ENCODE data around the gene TAF15. TPM values are rescaled to one million over a fixed set of nuclear protein-coding genes. Genes with fewer than 3 reads are reported as not detected.

TAF15 gene
- total RNA-seq, 5 donors from 2014 or later (not counting 1 experiment from before 2014, with no cell fraction given) = 186 to 228 (median 201) TPM

DNA sequence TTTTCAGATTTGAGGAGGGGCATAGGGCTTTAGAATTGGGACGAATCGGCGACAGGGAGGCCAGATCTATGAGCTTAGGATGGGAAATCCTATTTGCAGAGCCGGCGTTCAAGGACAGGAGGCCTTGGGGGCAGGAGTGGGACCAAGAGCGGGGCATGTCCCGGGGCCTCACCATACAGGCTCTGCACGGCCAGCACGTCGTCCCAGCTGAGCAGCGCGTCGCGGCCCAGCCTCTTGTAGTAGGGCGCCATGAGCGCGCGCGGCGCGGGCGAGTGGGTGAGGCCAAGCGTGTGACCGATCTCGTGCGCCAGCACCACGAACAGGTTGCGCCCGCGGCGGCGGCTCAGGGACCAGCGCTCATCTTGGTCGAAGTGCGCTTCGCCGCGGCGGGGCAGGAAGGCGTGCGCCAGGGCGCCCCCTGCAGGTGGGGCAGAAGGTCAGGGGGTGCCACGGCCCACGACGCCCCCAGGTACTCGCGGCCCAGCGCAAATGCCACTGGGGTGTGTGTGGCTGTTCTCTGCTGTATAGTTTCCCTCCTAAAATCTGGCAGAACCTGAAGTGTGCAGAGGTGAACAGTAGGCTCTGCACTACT lies 39.3 kb upstream of the TAF15 start:
- POLR2A ChIA-PET = no interaction called here

DNA sequence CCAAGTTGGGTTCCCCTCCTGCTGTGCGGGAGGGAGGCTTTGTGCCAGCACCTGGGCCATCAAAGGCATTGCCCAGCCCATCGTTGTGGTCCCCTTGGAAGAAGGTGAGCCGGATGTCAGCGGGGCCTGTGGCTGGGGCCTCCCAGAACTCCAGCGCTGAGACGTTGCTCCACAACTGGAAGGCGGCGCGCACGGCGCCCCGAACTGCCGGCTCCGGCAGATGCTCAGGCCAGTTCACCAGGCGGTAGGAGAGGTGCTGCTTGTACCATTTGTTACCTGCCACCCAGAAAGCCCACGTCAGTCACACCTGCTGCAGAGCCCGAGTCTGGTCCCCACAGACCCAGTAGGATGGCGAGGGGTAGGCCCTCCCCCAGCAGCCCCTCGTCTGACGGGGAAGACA lies 36.2 kb upstream of the TAF15 start:
- no peaks in the 10 kb centered on the region for H3K4me1 ChIP-seq (ENCODE audit: control insufficient read depth in 1 of 2, extremely low read depth in 1 of 2, insufficient read depth in 2 of 2, low read length in 2 of 2)
- CTCF ChIA-PET = no interaction called here
- Mint-ChIP-seq H3K4me3 (no peak overlapping the region), H3K9me3 (no peaks in the 10 kb centered on the region), H3K27me3 (peaks cover 3 to 9% of the 10 kb centered on the region in 2 donors), H3K36me3 (no peaks in the 10 kb centered on the region), H3K4me1 (no peaks in the 10 kb centered on the region), H3K27ac (no peak overlapping the region)
- no peak overlapping the region for H3K27ac ChIP-seq (ENCODE audit: low read length)
- POLR2A ChIA-PET = no interaction called here
- H3K9me3 ChIP-seq = no peaks in the 10 kb centered on the region
- DNase-seq = no peak
- 67% methylated on average over 20 of the region's 20 CpGs for WGBS (ENCODE audit: insufficient coverage)
- peaks cover 0 to 30% of the 10 kb centered on the region in 2 experiments for H3K27me3 ChIP-seq (replicated peaks in 1 of 2; ENCODE audit: control insufficient read depth in 2 of 2, extremely low read depth in 1 of 2, insufficient read depth in 2 of 2, low read length in 1 of 2)
- ATAC-seq (replicated peaks in 1 of 4) = no peak
- H3K36me3 ChIP-seq (ENCODE audit: control insufficient read depth in 2 of 2, extremely low read depth in 1 of 2, insufficient read depth in 1 of 2, low read length in 1 of 2) = no peaks in the 10 kb centered on the region
- no peak overlapping the region for H3K4me3 ChIP-seq (ENCODE audit: control insufficient read depth in 1 of 2, extremely low read depth in 1 of 2, low read length in 1 of 2)

More for the DNA sequence above, 39.3 kb upstream of the TAF15 start:
- Mint-ChIP-seq H3K36me3 (no peaks in the 10 kb centered on the region), H3K4me1 (peaks cover under 1 to 4% (median 3%) of the 10 kb centered on the region in 3 donors), H3K9me3 (no peaks in the 10 kb centered on the region), H3K27me3 (peaks cover 3 to 13% of the 10 kb centered on the region in 2 donors), H3K27ac (no peak overlapping the region), H3K4me3 (no peak overlapping the region)
- no peak overlapping the region for H3K4me3 ChIP-seq (ENCODE audit: control insufficient read depth in 1 of 2, extremely low read depth in 1 of 2, low read length in 1 of 2)
- no peaks in the 10 kb centered on the region for H3K36me3 ChIP-seq (ENCODE audit: control insufficient read depth in 2 of 2, extremely low read depth in 1 of 2, insufficient read depth in 1 of 2, low read length in 1 of 2)
- peaks cover 0 to 4% of the 10 kb centered on the region in 2 experiments for H3K4me1 ChIP-seq (ENCODE audit: control insufficient read depth in 1 of 2, extremely low read depth in 1 of 2, insufficient read depth in 2 of 2, low read length in 2 of 2)
- ATAC-seq (replicated peaks in 1 of 4) (no peak), DNase-seq (no peak)
- H3K9me3 ChIP-seq = no peaks in the 10 kb centered on the region
- whole genome bisulfite sequencing (ENCODE audit: insufficient coverage) = 96% methylated on average over 39 of the region's 48 CpGs
- H3K27me3 ChIP-seq (replicated peaks in 1 of 2; ENCODE audit: control insufficient read depth in 2 of 2, extremely low read depth in 1 of 2, insufficient read depth in 2 of 2, low read length in 1 of 2) = peaks cover 0 to 23% of the 10 kb centered on the region in 2 experiments
- H3K27ac ChIP-seq (ENCODE audit: low read length) = no peak overlapping the region
- CTCF ChIA-PET = interaction anchor here (0.6 to 1.0 kb wide), 3 partner anchors 23 to 101 kb away, joined by 3 to 6 read pairs (median 3); partner anchors contain the start of gene TAF15 (in 1 of the 2)

DNA sequence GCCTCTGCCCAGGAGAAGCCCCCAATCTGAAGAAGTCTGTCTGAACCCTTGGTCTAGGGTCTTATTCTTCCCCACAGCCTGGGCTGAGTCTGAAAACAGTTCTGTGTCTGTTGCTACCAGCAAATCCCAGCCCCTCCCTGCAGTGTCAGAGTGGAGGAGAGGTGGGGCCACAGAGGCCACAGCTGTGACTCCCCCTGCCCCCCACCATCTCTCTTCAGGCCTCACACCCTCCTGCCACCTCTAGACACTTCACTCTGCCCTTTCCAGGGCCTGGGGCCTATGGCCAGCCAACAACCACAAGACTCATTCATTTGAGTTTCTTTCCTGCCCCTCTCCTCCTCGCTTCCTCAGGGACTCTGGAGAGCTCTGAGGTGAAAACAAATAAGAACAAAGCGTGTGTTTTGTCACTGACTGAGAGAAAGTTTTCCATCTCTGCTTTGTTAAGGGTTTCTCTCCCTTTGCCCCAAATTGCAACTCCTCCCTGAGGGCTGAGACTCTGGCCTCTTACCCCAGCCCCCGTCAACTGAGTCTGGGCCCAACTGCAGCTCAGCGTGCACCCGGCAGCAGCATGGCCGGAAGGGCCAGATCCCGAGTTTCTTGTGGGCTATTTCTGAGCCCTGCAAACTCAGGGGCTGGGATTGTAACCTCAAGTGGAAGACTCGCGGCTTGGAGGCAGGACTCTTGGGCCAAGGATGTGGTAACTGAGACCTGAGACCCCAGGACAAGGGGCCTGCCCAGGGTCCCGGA lies 35.4 kb upstream of the TAF15 start:
- Histone ChIP-seq H3K27ac (ENCODE audit: low read length) (no peak overlapping the region), H3K27me3 (replicated peaks in 1 of 2; ENCODE audit: control insufficient read depth in 2 of 2, extremely low read depth in 1 of 2, insufficient read depth in 2 of 2, low read length in 1 of 2) (peaks cover 0 to 31% of the 10 kb centered on the region in 2 experiments), H3K9me3 (no peaks in the 10 kb centered on the region), H3K36me3 (ENCODE audit: control insufficient read depth in 2 of 2, extremely low read depth in 1 of 2, insufficient read depth in 1 of 2, low read length in 1 of 2) (no peaks in the 10 kb centered on the region), H3K4me1 (ENCODE audit: control insufficient read depth in 1 of 2, extremely low read depth in 1 of 2, insufficient read depth in 2 of 2, low read length in 2 of 2) (no peaks in the 10 kb centered on the region), H3K4me3 (ENCODE audit: control insufficient read depth in 1 of 2, extremely low read depth in 1 of 2, low read length in 1 of 2) (no peak overlapping the region)
- no peak for ATAC-seq (replicated peaks in 1 of 4)
- ChIA-PET CTCF (interaction anchor here in 1 of 2 donors (0.6 kb wide), 1 partner anchor 184 kb away, joined by 9 read pairs; no protein-coding TSS in a partner anchor), POLR2A (no interaction called here)
- WGBS (ENCODE audit: insufficient coverage) = 82% methylated on average over 7 of the region's 10 CpGs
- Mint-ChIP-seq H3K27me3 (peaks cover 3 to 14% of the 10 kb centered on the region in 2 donors), H3K4me1 (no peaks in the 10 kb centered on the region), H3K4me3 (no peak overlapping the region), H3K9me3 (no peaks in the 10 kb centered on the region), H3K36me3 (no peaks in the 10 kb centered on the region), H3K27ac (peak overlapping the region; percentile 8 to 57)
- no peak for DNase-seq

DNA sequence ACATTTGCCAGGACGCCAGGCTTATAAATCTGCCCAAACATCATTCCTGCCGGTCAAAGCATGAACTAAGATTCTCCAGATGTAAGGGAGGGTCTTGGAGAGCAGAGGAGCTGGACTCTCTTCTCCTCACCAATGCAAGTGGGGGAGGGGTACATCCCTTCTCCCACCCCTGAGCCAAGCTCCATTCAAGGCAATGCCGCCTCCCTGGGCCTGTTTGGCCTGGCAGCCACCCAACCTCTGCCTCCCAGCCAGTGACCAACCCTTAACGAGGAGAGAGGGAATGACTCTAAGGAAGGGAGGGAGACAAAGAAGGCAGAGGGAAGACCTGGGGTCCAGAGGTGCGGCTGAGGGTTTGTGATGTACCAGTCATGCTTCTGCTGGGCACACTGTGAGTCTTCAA lies 34.8 kb upstream of the TAF15 start:
- no peaks in the 10 kb centered on the region for H3K9me3 ChIP-seq
- Mint-ChIP-seq H3K36me3 (no peaks in the 10 kb centered on the region), H3K4me3 (no peak overlapping the region), H3K4me1 (no peaks in the 10 kb centered on the region), H3K27ac (no peak overlapping the region), H3K27me3 (peaks cover 0 to 15% of the 10 kb centered on the region in 2 donors), H3K9me3 (no peaks in the 10 kb centered on the region)
- ChIA-PET CTCF (interaction anchor here in 1 of 2 donors (0.6 kb wide), 1 partner anchor 185 kb away, joined by 9 read pairs; no protein-coding TSS in a partner anchor), POLR2A (no interaction called here)
- peaks cover 0 to 33% of the 10 kb centered on the region in 2 experiments for H3K27me3 ChIP-seq (replicated peaks in 1 of 2; ENCODE audit: control insufficient read depth in 2 of 2, extremely low read depth in 1 of 2, insufficient read depth in 2 of 2, low read length in 1 of 2)
- 43% methylated on average over 1 of the region's 5 CpGs for WGBS (ENCODE audit: insufficient coverage)
- no peak for DNase-seq
- no peaks in the 10 kb centered on the region for H3K36me3 ChIP-seq (ENCODE audit: control insufficient read depth in 2 of 2, extremely low read depth in 1 of 2, insufficient read depth in 1 of 2, low read length in 1 of 2)
- no peaks in the 10 kb centered on the region for H3K4me1 ChIP-seq (ENCODE audit: control insufficient read depth in 1 of 2, extremely low read depth in 1 of 2, insufficient read depth in 2 of 2, low read length in 2 of 2)
- no peak overlapping the region for H3K4me3 ChIP-seq (ENCODE audit: control insufficient read depth in 1 of 2, extremely low read depth in 1 of 2, low read length in 1 of 2)
- ATAC-seq (replicated peaks in 1 of 4) = no peak
- H3K27ac ChIP-seq (ENCODE audit: low read length) = no peak overlapping the region

DNA sequence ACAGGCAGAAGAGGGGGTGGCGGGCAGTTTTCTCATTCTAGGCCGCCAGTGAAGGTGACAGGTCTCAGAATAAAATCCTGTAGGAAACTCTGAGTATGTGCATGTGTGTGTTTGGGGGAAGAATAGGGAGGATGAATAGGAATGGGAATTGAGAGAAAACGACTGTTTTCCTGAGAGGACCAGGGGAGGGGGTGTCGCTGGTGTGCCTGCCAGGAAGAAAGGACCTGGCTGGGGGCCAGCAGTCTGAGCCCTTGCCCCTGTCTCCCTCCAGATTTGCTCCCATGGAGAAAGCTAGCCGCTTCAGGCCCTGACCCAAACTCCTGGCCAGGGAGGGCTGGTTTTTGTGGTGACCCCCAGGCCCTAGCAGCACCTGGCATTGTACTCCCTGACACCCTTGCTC lies 34.2 kb upstream of the TAF15 start:
- WGBS (ENCODE audit: insufficient coverage) = 89% methylated on average over 4 of the region's 5 CpGs
- DNase-seq (no peak), ATAC-seq (replicated peaks in 1 of 4) (no peak)
- H3K36me3 ChIP-seq (ENCODE audit: control insufficient read depth in 2 of 2, extremely low read depth in 1 of 2, insufficient read depth in 1 of 2, low read length in 1 of 2) = no peaks in the 10 kb centered on the region
- peaks cover 0 to 15% of the 10 kb centered on the region in 2 donors for H3K27me3 Mint-ChIP-seq
- no peak overlapping the region for H3K27ac ChIP-seq (ENCODE audit: low read length)
- no peak overlapping the region for H3K4me3 ChIP-seq (ENCODE audit: control insufficient read depth in 1 of 2, extremely low read depth in 1 of 2, low read length in 1 of 2)
- H3K4me1 Mint-ChIP-seq = no peaks in the 10 kb centered on the region
- H3K27me3 ChIP-seq (replicated peaks in 1 of 2; ENCODE audit: control insufficient read depth in 2 of 2, extremely low read depth in 1 of 2, insufficient read depth in 2 of 2, low read length in 1 of 2) = peaks cover 0 to 31% of the 10 kb centered on the region in 2 experiments
- POLR2A ChIA-PET = no interaction called here
- CTCF ChIA-PET = no interaction called here
- peak overlapping the region in 1 of 2 donors; percentile 36 for H3K27ac Mint-ChIP-seq
- H3K4me3 Mint-ChIP-seq = no peak overlapping the region
- no peaks in the 10 kb centered on the region for H3K9me3 ChIP-seq
- no peaks in the 10 kb centered on the region for H3K9me3 Mint-ChIP-seq
- H3K4me1 ChIP-seq (ENCODE audit: control insufficient read depth in 1 of 2, extremely low read depth in 1 of 2, insufficient read depth in 2 of 2, low read length in 2 of 2) = no peaks in the 10 kb centered on the region
- H3K36me3 Mint-ChIP-seq = no peaks in the 10 kb centered on the region

DNA sequence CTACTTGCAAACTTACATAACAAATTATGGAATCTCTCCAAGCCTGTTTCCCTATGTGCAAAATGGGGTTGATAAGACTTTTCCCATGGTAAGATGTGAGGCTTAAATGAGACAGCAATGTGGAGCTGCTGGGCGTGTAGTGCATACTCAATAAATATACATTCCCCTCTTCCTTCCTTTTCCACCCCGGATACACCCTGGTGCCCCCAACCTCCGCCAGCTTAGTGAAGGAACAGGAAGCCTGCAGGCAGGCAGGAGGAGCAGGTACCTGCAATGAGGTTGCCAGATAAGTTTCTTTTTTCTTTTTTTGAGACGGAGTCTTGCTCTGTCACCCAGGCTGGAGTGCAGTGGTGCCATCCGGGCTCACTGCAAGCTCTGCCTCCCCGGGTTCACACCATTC lies 33.7 kb upstream of the TAF15 start:
- Mint-ChIP-seq H3K27me3 (peaks cover 0 to 15% of the 10 kb centered on the region in 2 donors), H3K36me3 (no peaks in the 10 kb centered on the region), H3K9me3 (no peaks in the 10 kb centered on the region), H3K27ac (no peak overlapping the region), H3K4me3 (no peak overlapping the region), H3K4me1 (no peaks in the 10 kb centered on the region)
- POLR2A ChIA-PET = no interaction called here
- 20% methylated on average over 1 of the region's 6 CpGs for WGBS (ENCODE audit: insufficient coverage)
- no peak for DNase-seq
- CTCF ChIA-PET = no interaction called here
- Histone ChIP-seq H3K4me3 (ENCODE audit: control insufficient read depth in 1 of 2, extremely low read depth in 1 of 2, low read length in 1 of 2) (no peak overlapping the region), H3K36me3 (ENCODE audit: control insufficient read depth in 2 of 2, extremely low read depth in 1 of 2, insufficient read depth in 1 of 2, low read length in 1 of 2) (no peaks in the 10 kb centered on the region), H3K27ac (ENCODE audit: low read length) (no peak overlapping the region), H3K27me3 (replicated peaks in 1 of 2; ENCODE audit: control insufficient read depth in 2 of 2, extremely low read depth in 1 of 2, insufficient read depth in 2 of 2, low read length in 1 of 2) (peaks cover 0 to 34% of the 10 kb centered on the region in 2 experiments), H3K4me1 (ENCODE audit: control insufficient read depth in 1 of 2, extremely low read depth in 1 of 2, insufficient read depth in 2 of 2, low read length in 2 of 2) (no peaks in the 10 kb centered on the region), H3K9me3 (no peaks in the 10 kb centered on the region)
- ATAC-seq (replicated peaks in 1 of 4) = no peak
